ENCODE results near the gene PSME2. TPM values are rescaled to one million over a fixed set of nuclear protein-coding genes. Genes with fewer than 3 reads are reported as not detected.
A peak's percentile ranks its signal among the peaks of the same experiment; 100 is the strongest.

PSME2 gene
- total RNA-seq, 1 donor from 2014 or later, result 120 TPM

GRCh38 chr14:24190416-24190815 lies 44.0 kb upstream of the PSME2 start:
- H3K4me3 Mint-ChIP-seq (ENCODE audit: low read depth), result no peak overlapping the region
- no peaks in the 10 kb centered on the region for H3K27me3 Mint-ChIP-seq
- TF ChIP-seq CTCF (IDR thresholded peaks at IDR 0.05; ENCODE audit: unreplicated experiment), result no peak
- H3K9me3 Mint-ChIP-seq (ENCODE audit: low read depth), result no peaks in the 10 kb centered on the region
- H3K36me3 Mint-ChIP-seq (ENCODE audit: insufficient read depth), result peaks cover 23% of the 10 kb centered on the region
- DNase-seq (ENCODE audit: low spot score, unreplicated experiment), result no peak
- H3K27ac Mint-ChIP-seq, result no peak overlapping the region
- H3K4me1 Mint-ChIP-seq (ENCODE audit: low read depth), result peaks cover 22% of the 10 kb centered on the region

- Mint-ChIP-seq H3K27ac (peak overlapping the region; percentile 4), H3K36me3 (ENCODE audit: insufficient read depth) (peaks cover 23% of the 10 kb centered on the region), H3K9me3 (ENCODE audit: low read depth) (no peaks in the 10 kb centered on the region), H3K4me1 (ENCODE audit: low read depth) (peaks cover 17% of the 10 kb centered on the region), H3K4me3 (ENCODE audit: low read depth) (peak overlapping the region; percentile 92), H3K27me3 (no peaks in the 10 kb centered on the region)
- TF ChIP-seq CTCF (IDR thresholded peaks at IDR 0.05; ENCODE audit: unreplicated experiment), result no peak
- DNase-seq (ENCODE audit: low spot score, unreplicated experiment), result no peak
These were observed 43.0 kb upstream of the PSME2 start for GRCh38 chr14:24189460-24189859.

- H3K4me3 Mint-ChIP-seq (ENCODE audit: low read depth), result peak overlapping the region; percentile 92
- DNase-seq (ENCODE audit: low spot score, unreplicated experiment), result no peak
- H3K27ac Mint-ChIP-seq, result peak overlapping the region; percentile 96
- H3K36me3 Mint-ChIP-seq (ENCODE audit: insufficient read depth), result peaks cover 22% of the 10 kb centered on the region
- H3K27me3 Mint-ChIP-seq, result no peaks in the 10 kb centered on the region
- no peaks in the 10 kb centered on the region for H3K9me3 Mint-ChIP-seq (ENCODE audit: low read depth)
- H3K4me1 Mint-ChIP-seq (ENCODE audit: low read depth), result peaks cover 14% of the 10 kb centered on the region
- no peak for TF ChIP-seq CTCF (IDR thresholded peaks at IDR 0.05; ENCODE audit: unreplicated experiment)
These were observed 42.6 kb upstream of the PSME2 start for GRCh38 chr14:24189059-24189375.

- no peak for TF ChIP-seq CTCF (IDR thresholded peaks at IDR 0.05; ENCODE audit: unreplicated experiment)
- DNase-seq (ENCODE audit: low spot score, unreplicated experiment), result peak; percentile 88
- H3K27me3 Mint-ChIP-seq, result no peaks in the 10 kb centered on the region
- peak within 1 kb of the TSS; percentile 92 for H3K4me3 Mint-ChIP-seq (ENCODE audit: low read depth)
- H3K9me3 Mint-ChIP-seq (ENCODE audit: low read depth), result no peaks in the 10 kb centered on the region
- H3K4me1 Mint-ChIP-seq (ENCODE audit: low read depth), result peaks cover 13% of the 10 kb centered on the region
- H3K27ac Mint-ChIP-seq, result peak within 1 kb of the TSS; percentile 96
- peaks cover 22% of the 10 kb centered on the region for H3K36me3 Mint-ChIP-seq (ENCODE audit: insufficient read depth)
These were observed 42.0 kb upstream of the PSME2 start, which contains the start of gene IPO4 for GRCh38 chr14:24188251-24189058. TSS of gene IPO4 (minus strand) at chr14:24188816. CDS start at chr14:24188787, 29 bp downstream.

- peak overlapping the region; percentile 96 for H3K27ac Mint-ChIP-seq
- H3K4me1 Mint-ChIP-seq (ENCODE audit: low read depth), result peaks cover 13% of the 10 kb centered on the region
- TF ChIP-seq CTCF (IDR thresholded peaks at IDR 0.05; ENCODE audit: unreplicated experiment), result no peak
- H3K27me3 Mint-ChIP-seq, result no peaks in the 10 kb centered on the region
- no peaks in the 10 kb centered on the region for H3K9me3 Mint-ChIP-seq (ENCODE audit: low read depth)
- DNase-seq (ENCODE audit: low spot score, unreplicated experiment), result no peak
- H3K4me3 Mint-ChIP-seq (ENCODE audit: low read depth), result peak overlapping the region; percentile 92
- peaks cover 19% of the 10 kb centered on the region for H3K36me3 Mint-ChIP-seq (ENCODE audit: insufficient read depth)
These were observed 41.1 kb upstream of the PSME2 start for GRCh38 chr14:24187539-24187915.
